OCI-LY1 (cell line): ENCODE results near the gene PPIB.

ENCODE experiments used
- H2AFZ ChIP-seq: fragments of 200-600 bp; sonication (generic), shearing (Covaris generic); 2 replicates; pipeline ENCODE4 v1.6.0; 2014; ENCODE audit warnings: antibody characterized with exemption, mild to moderate bottlenecking, low read length
- H3F3A ChIP-seq: fragments of 200-600 bp; sonication (generic), shearing (Covaris generic); 2 replicates; pipeline ENCODE4 v1.6.0; 2014; ENCODE audit warnings: mild to moderate bottlenecking, antibody characterized with exemption, low read length, moderate library complexity; ENCODE audit not compliant: insufficient read depth
- H3K27ac ChIP-seq: fragments of 200-600 bp; sonication (generic); 2 replicates; pipeline ENCODE4 v1.5.1; 2014; ENCODE audit warnings: low read length, mixed run types, mild to moderate bottlenecking, low read depth; ENCODE audit not compliant: poor library complexity, severe bottlenecking
- H3K27me3 ChIP-seq: fragments of 200-600 bp; sonication (generic); 2 replicates; pipeline ENCODE4 v1.6.0; 2014; ENCODE audit warnings: antibody characterized with exemption, mild to moderate bottlenecking, low read length, moderate library complexity; ENCODE audit not compliant: insufficient read depth
- H3K36me3 ChIP-seq: fragments of 200-600 bp; sonication (generic); 2 replicates; pipeline ENCODE4 v1.6.1; 2014; ENCODE audit warnings: mild to moderate bottlenecking, antibody characterized with exemption, low read length, moderate library complexity, mixed read lengths; ENCODE audit not compliant: insufficient read depth
- H3K4me1 ChIP-seq: fragments of 200-600 bp; sonication (generic); 2 replicates; pipeline ENCODE4 v1.5.1; 2014; ENCODE audit warnings: mild to moderate bottlenecking, low read length, moderate library complexity; ENCODE audit not compliant: insufficient read depth, severe bottlenecking
- H3K4me2 ChIP-seq: fragments of 200-600 bp; sonication (generic), shearing (Covaris generic); 2 replicates; pipeline ENCODE4 v1.6.1; 2014; ENCODE audit warnings: low read length
- H3K4me3 ChIP-seq: fragments of 200-600 bp; sonication (generic); 2 replicates; pipeline ENCODE4 v1.5.1; 2014; ENCODE audit warnings: low read length, low read depth, mild to moderate bottlenecking, mixed read lengths; ENCODE audit not compliant: poor library complexity, severe bottlenecking
- H3K79me2 ChIP-seq: fragments of 200-600 bp; shearing (Covaris generic); 2 replicates; pipeline ENCODE4 v1.6.1; 2016; ENCODE audit warnings: mixed run types, low read length, mixed read lengths; ENCODE audit not compliant: insufficient read depth
- H3K9ac ChIP-seq: fragments of 200-600 bp; sonication (generic), shearing (Covaris generic); 2 replicates; pipeline ENCODE4 v1.6.1; 2014; ENCODE audit warnings: mild to moderate bottlenecking, low read length, mixed read lengths
- H3K9me2 ChIP-seq: fragments of 200-600 bp; sonication (generic), shearing (Covaris generic); 2 replicates; pipeline ENCODE4 v1.6.1; 2014; ENCODE audit warnings: low read depth, mild to moderate bottlenecking, low read length, mixed read lengths
- H3K9me3 ChIP-seq: fragments of 200-600 bp; shearing (Covaris generic); 2 replicates; pipeline ENCODE4 v1.6.1; 2014; ENCODE audit warnings: low read length, mixed read lengths
- H4K20me1 ChIP-seq: fragments of 200-600 bp; sonication (generic), shearing (Covaris generic); 2 replicates; pipeline ENCODE4 v1.6.0; 2016; ENCODE audit warnings: mild to moderate bottlenecking, low read length; ENCODE audit not compliant: insufficient read depth
- EZH2 ChIP-seq: fragments of 200-600 bp; sonication (generic), shearing (Covaris generic); IDR thresholded peaks from 2 replicates; pipeline ENCODE4 v1.8.0; 2017; ENCODE audit warnings: borderline replicate concordance, mixed run types, mild to moderate bottlenecking, antibody characterized with exemption, low read length, moderate library complexity, mixed read lengths
- TF ChIP-seq, protein P1 (sequence below): fragments of 200-600 bp; sonication (generic), shearing (Covaris generic); IDR thresholded peaks from 2 replicates; pipeline ENCODE4 v1.5.1; 2017; ENCODE audit warnings: mild to moderate bottlenecking, antibody characterized with exemption, low read length, moderate library complexity, mixed read lengths

PPIB gene

DNA sequence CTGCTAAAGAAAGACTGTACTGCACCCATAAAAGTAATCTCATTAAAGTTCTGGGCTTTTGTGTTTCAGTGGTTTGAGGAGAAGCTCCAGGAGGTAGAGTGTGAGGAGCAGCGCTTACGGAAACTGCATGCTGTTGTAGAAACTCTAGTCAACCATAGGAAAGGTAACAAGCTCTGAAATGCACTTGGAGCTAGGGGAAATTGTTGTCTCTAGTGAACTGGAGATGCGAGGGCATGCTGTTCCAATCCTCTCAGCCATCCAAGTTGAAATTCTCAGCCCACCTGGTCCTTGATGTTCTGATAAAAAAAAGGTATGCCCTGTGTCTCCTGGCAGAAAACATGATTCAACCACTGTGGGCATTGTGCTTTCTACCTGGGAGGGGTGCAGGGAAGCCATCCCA lies 32.7 kb downstream of the PPIB start:
- H3F3A ChIP-seq: no peaks in the 10 kb centered on the region
- no peak overlapping the region for H3K9ac ChIP-seq
- H2AFZ ChIP-seq: no peak overlapping the region
- H3K9me2 ChIP-seq: no peaks in the 10 kb centered on the region
- H3K79me2 ChIP-seq: no peaks in the 10 kb centered on the region
- no peak for TF ChIP-seq EZH2
- TF ChIP-seq, protein P1, sequence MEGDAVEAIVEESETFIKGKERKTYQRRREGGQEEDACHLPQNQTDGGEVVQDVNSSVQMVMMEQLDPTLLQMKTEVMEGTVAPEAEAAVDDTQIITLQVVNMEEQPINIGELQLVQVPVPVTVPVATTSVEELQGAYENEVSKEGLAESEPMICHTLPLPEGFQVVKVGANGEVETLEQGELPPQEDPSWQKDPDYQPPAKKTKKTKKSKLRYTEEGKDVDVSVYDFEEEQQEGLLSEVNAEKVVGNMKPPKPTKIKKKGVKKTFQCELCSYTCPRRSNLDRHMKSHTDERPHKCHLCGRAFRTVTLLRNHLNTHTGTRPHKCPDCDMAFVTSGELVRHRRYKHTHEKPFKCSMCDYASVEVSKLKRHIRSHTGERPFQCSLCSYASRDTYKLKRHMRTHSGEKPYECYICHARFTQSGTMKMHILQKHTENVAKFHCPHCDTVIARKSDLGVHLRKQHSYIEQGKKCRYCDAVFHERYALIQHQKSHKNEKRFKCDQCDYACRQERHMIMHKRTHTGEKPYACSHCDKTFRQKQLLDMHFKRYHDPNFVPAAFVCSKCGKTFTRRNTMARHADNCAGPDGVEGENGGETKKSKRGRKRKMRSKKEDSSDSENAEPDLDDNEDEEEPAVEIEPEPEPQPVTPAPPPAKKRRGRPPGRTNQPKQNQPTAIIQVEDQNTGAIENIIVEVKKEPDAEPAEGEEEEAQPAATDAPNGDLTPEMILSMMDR: no peak
- no peaks in the 10 kb centered on the region for H3K4me1 ChIP-seq
- H3K36me3 ChIP-seq: peaks cover 88% of the 10 kb centered on the region
- no peak overlapping the region for H3K27ac ChIP-seq
- H3K4me3 ChIP-seq: no peak overlapping the region
- H3K4me2 ChIP-seq: no peak overlapping the region
- H3K9me3 ChIP-seq: no peaks in the 10 kb centered on the region
- no peaks in the 10 kb centered on the region for H4K20me1 ChIP-seq
- no peaks in the 10 kb centered on the region for H3K27me3 ChIP-seq

- H3F3A ChIP-seq: no peaks in the 10 kb centered on the region
- H3K4me2 ChIP-seq: no peak overlapping the region
- H3K9me2 ChIP-seq: no peaks in the 10 kb centered on the region
- no peak overlapping the region for H2AFZ ChIP-seq
- no peak overlapping the region for H3K4me3 ChIP-seq
- H3K4me1 ChIP-seq: no peaks in the 10 kb centered on the region
- no peaks in the 10 kb centered on the region for H3K9me3 ChIP-seq
- no peaks in the 10 kb centered on the region for H3K27me3 ChIP-seq
- H3K79me2 ChIP-seq: no peaks in the 10 kb centered on the region
- H3K9ac ChIP-seq: no peak overlapping the region
- H4K20me1 ChIP-seq: no peaks in the 10 kb centered on the region
- H3K36me3 ChIP-seq: peaks cover 87% of the 10 kb centered on the region
- H3K27ac ChIP-seq: no peak overlapping the region
- TF ChIP-seq, protein P1: no peak
- TF ChIP-seq EZH2: no peak
Measured at GRCh38 chr15:64127521-64128270, 35.1 kb downstream of the PPIB start.

DNA sequence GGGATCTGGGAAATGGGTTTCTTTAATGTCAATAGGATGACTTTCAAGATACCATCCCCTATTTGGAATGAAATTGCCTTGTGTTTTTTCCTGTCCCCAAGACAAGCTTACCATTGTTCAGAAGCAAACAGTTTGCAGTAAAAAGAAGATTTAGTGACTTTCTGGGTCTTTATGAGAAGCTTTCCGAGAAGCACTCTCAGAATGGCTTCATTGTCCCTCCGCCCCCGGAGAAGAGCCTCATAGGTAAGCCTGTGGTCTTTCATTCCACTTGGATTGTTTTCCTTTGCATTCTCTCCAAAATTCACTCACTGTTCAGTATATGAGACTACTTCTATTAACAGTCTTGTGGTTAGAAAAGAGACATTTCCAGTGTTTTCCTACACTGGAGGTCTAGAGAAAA lies 36.8 kb downstream of the PPIB start:
- no peaks in the 10 kb centered on the region for H3K27me3 ChIP-seq
- H3K36me3 ChIP-seq: peaks cover 86% of the 10 kb centered on the region
- H3F3A ChIP-seq: no peaks in the 10 kb centered on the region
- no peak overlapping the region for H3K4me3 ChIP-seq
- TF ChIP-seq EZH2: no peak
- TF ChIP-seq, protein P1: no peak
- H3K9me3 ChIP-seq: no peaks in the 10 kb centered on the region
- no peaks in the 10 kb centered on the region for H3K9me2 ChIP-seq
- no peak overlapping the region for H2AFZ ChIP-seq
- no peak overlapping the region for H3K4me2 ChIP-seq
- H3K79me2 ChIP-seq: no peaks in the 10 kb centered on the region
- no peaks in the 10 kb centered on the region for H3K4me1 ChIP-seq
- H4K20me1 ChIP-seq: no peaks in the 10 kb centered on the region
- H3K27ac ChIP-seq: no peak overlapping the region
- H3K9ac ChIP-seq: no peak overlapping the region
